Hematopoietic multipotent progenitor cell treated with erythropoietin and hydrocortisone succinate and interleukin-3 and kit ligand, for 17 days (in vitro differentiated cells): ENCODE data around the gene PACRG.

Source experiments
- DNase-seq: peaks from one replicate; pipeline ENCODE4 v3.0.0-alpha.2; 2015; ENCODE audit warnings: low spot score

PACRG gene

GRCh38 chr6:162710936-162711335 is 16.8 kb upstream of the PACRG start:
- no peak for DNase-seq

DNA sequence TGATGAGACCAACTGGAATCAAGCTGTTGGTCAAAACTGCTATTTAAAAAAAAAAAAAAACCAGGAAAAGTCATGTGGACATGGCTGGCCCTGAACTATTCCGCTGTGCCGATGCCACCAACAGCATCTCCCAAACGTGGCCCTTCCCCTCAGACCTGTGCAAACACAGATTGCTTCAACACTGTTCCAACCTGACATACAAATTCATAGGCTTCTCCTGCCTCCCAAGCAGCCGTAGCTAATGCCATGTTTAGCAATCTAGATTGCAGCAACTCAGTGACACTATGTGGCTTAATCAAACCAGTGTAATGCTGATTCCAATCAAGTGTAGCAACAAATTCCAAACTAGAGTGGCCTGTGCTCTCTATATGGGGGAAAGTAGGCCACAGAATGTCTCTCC is 16.4 kb upstream of the PACRG start:
- DNase-seq = no peak

DNA sequence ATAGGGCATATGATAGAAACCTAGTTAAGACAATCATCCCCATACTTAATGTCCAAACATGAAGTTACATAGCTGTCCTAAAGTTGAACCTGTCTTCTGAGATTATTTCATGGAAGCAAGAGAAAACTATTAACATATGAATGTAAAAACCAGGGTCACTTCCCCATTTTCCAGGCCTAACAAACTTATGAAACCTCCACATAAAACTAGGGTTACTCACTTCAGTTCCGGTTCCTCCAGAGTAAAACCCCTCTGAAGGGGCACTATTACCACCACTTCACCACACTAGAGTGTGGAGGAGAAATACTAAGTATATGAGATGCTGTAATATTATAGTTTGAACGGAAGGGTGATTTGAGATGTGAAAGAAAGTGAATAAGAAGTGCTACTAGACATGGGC is 15.1 kb upstream of the PACRG start:
- no peak for DNase-seq

DNA sequence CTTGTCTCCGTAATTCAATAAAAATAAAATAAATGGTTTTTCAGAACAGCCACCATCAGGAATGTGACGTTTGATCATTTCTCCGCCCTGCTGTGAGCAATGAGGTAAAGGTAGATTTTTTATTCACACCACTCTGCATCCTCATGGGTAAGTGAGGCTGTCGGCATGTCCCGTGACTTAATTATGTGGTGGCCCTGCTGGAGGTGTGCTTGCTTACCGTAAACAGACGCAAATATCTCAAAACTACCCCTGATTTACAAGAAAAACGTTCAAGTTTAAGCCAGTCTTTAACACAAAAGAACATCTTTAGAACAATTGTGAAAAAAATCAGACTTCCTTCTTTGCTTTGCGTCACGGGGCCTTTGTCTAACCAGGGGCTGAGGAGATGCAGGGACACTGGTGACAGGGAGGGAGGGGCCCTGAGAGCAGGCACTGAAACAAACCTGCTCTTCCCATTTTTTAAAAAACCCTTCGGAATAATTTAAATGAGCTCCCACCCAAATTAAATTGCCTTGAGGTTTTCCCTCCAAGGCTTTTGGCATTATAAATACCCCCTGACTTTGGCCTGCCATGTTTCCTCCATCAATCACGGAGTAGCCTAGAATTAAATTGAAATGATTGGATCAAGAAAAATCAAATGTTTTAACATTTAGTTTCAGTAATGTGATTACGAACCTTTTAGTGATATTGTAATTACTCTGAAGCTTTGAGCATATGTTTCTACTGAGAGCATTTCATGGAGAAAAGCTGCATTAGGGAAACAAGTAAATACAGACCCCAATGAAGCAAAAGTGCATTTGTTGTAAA is 13.6 kb upstream of the PACRG start:
- no peak for DNase-seq

GRCh38 chr6:162715601-162716000 is 12.2 kb upstream of the PACRG start:
- DNase-seq = no peak

DNA sequence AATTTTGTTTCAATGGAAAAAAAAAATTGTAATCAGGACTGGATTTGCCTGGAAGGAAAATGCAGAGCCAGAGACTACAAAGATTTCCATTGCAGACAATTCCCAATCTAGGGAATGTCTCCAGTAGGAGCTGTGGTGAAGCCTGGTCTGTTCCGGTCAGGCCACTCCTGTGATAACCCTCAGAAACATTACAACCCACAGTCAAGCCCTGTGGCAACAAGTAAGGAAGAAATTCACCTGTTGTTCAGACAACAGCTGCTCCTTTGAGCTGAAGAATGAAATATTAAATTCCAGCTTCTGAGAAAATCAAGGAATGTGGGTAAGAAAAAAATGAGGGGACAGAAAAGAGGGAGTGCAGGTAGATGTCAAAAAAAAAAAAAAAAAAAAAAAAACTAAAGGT is 8.2 kb upstream of the PACRG start:
- DNase-seq = no peak

GRCh38 chr6:162721404-162721687 is 6.4 kb upstream of the PACRG start:
- DNase-seq = no peak

DNA sequence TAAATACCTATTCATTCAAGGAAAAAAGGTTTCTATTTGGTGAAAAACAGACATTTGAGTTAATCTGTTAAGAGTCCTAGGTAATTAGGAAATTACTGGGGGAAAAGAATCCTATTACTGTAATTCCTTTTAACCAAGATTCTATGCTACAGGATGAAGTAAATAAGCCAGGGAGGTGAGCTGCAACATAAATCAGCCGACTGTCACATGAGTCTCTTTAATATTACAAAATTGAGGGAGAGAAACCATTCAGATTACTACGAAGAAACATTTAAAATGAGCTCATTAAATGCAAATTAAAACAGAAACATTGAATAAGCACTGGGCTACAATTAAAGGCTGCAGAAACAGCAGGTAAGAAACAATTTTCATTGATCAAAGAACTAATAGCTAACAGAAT is 5.5 kb upstream of the PACRG start:
- no peak for DNase-seq

GRCh38 chr6:162722633-162723032 is 5.1 kb upstream of the PACRG start:
- DNase-seq = no peak

DNA sequence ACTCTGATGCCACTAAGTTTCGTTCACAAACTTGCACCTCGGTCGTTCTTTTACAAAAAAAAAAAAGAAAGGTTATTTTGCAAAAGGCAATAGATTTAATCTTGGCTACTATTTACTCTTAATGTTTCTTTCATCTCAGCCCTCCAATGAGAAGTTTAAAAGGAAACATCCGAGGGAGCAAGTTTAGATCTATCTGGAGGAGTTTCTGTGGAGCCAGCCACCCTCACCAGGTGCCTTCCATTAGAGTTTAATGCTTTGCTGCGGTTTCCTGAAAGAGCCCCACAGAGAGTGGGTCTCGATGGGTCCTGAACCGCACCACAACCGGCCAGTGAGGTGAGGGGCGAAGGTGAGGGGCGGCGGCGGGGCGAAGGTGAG is 840 bp upstream of the PACRG start:
- no peak for DNase-seq

GRCh38 chr6:162728197-162728596 is 423 bp downstream of the PACRG start:
- DNase-seq = no peak

- no peak for DNase-seq
Measured at GRCh38 chr6:162728706-162729105, 932 bp downstream of the PACRG start.

- no peak for DNase-seq
Measured at GRCh38 chr6:162730502-162730901, 2.7 kb downstream of the PACRG start.

GRCh38 chr6:162733489-162733888 is 5.7 kb downstream of the PACRG start:
- DNase-seq = no peak

DNA sequence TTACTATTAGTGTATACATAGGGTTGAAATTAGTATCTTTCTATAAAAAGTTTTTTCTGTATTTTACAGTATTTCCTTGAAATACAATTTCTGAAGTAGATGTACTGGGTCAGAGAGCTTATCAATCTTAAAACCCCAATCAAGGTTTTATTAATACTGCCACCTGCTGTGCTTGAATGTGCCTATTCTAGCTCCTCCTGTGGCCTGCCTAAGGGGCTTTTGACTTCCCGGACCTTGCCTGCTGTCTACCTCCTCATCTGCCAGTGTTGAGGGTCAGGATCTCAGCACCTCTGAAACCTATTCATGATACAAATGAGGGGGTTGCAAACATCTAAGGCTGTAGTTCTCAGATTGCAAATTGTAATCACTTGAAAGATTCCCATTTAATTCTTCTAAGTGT is 9.2 kb downstream of the PACRG start:
- DNase-seq = no peak

- no peak for DNase-seq
Measured at GRCh38 chr6:162750776-162751175, 23.0 kb downstream of the PACRG start.

- no peak for DNase-seq
Measured at GRCh38 chr6:162751211-162751859, 23.6 kb downstream of the PACRG start.

- DNase-seq = no peak
Measured at GRCh38 chr6:162753775-162754174, 26.0 kb downstream of the PACRG start.

DNA sequence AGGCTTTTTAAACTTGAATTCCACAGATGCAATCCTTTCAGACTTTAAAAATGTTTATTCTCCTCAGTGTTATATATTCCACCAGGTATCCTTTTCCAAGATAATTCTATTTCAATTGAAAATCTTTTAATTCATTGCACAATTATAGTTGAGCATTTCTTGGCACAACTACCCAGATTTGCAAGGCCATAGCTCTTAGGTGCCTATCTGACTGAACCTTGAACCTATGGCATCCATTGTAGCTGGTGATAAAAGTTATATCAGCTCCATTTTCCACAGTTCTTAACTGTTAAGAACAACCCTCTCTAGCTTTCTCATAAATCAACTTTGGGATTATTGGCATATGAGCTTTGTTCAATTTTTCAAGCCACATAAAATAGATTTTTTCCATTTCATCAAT is 42.4 kb downstream of the PACRG start:
- no peak for DNase-seq

- no peak for DNase-seq
Measured at GRCh38 chr6:162770955-162771354, 43.2 kb downstream of the PACRG start.

DNA sequence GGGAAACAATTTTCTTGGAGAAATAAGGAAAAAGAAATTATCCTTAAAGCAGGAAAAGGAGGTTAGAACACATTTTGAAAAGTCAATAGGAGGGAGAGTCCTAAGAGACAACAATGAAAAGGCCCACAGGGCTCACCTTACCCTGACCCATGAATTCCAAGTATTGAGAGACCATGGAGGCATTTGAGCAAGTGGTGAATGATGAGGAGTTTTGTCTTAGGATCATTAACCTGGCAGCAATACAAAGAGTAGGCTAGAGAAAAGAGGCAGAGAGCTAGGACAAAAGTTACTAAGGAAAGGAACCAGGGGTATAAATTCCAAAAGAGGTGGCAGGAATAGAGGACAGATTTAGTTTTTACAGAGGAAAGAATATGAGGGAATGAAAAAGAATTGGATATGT is 44.7 kb downstream of the PACRG start:
- DNase-seq = no peak

DNA sequence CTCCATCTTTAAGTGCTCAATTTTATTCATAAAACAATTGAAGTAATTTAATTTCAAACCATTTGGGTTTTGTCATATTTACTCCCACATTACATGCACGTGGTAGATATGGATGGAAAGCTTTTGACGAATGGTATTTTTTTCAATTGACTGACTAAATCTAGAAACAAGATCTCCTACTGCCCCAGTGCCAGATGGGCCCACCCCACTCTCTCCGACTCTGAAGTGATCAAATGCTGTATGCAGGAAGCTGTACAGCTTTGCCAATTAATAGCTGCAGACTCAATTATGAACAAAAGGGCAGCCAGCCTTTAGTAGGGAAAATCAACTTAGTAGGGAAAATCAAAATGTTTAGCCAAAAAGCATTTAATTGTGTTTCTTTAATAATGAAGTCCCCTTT is 46.2 kb downstream of the PACRG start:
- DNase-seq = no peak

DNA sequence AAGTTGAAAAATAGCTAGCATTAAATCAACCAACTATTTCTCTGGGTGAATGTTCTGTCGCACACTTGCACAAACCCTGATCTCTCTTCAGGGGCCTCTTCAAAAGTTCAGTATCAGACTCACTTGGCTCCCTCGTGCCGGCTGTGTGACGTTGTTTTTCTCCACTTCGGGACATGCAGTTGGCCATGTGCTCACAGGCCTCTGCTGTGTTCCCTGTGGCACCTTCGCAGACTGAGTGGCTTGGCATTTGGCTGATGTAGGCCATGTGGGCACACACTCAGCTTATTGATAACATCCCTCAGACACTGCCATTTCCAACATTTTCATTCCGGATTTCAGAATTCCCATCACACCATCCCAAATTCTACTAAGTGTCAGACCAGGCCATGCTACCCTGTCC is 49.3 kb downstream of the PACRG start:
- no peak for DNase-seq

DNA sequence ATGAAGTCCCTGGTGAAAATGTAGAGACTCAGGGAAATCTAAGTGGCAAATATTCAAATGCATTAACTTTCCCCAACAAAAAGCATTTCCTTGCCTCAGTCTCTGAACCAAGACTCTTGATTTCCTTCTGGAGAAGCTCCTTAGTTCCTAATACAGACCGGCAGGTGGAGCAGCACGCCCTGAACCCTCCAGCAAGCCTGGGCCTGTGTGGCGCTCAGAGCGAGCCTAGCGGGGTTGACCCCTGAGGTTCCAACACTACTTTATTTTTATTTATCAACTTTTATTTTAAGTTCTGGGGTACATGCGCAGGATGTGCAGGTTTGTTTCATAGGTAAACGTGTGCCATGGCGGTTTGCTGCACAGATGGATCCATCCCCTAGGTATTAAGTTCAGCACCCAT is 50.8 kb downstream of the PACRG start:
- DNase-seq = no peak
